Smooth muscle cell (in vitro differentiated cells): Measurements from ENCODE around the gene ZNF205. TPM values are rescaled to one million over a fixed set of nuclear protein-coding genes. Genes with fewer than 3 reads are reported as not detected.

Experiments
- DNase-seq: peaks from one replicate; lab custom pipeline; 2025; ENCODE audit not compliant: unreplicated experiment; lab: John Stamatoyannopoulos, UW
- H2AFZ ChIP-seq: fragments of 200-600 bp; sonication (generic); 2 replicates; pipeline ENCODE4 v1.6.0; 2016; ENCODE audit warnings: antibody characterized with exemption, low read depth, mild to moderate bottlenecking
- H3F3A ChIP-seq: fragments of 200-600 bp; sonication (generic); 2 replicates; pipeline ENCODE4 v1.6.0; 2017; ENCODE audit warnings: antibody characterized with exemption, low read depth
- H3K27ac ChIP-seq: fragments of 200-600 bp; sonication (generic); 2 replicates; pipeline ENCODE4 v1.5.1; 2016; ENCODE audit warnings: low read depth, mild to moderate bottlenecking
- H3K27me3 ChIP-seq: fragments of 200-600 bp; sonication (generic); 2 replicates; pipeline ENCODE4 v1.6.1; 2016; ENCODE audit warnings: low read depth, mild to moderate bottlenecking
- H3K36me3 ChIP-seq: fragments of 200-600 bp; sonication (generic); 2 replicates; pipeline ENCODE4 v1.5.1; 2016; ENCODE audit warnings: low read depth
- H3K4me1 ChIP-seq: fragments of 200-600 bp; sonication (generic); 2 replicates; pipeline ENCODE4 v1.5.1; 2016; ENCODE audit warnings: low read depth
- H3K4me2 ChIP-seq: fragments of 200-600 bp; sonication (generic); 2 replicates; pipeline ENCODE4 v1.6.0; 2016; ENCODE audit warnings: mild to moderate bottlenecking
- H3K4me3 ChIP-seq: fragments of 200-600 bp; sonication (generic); 2 replicates; pipeline ENCODE4 v1.5.1; 2016; ENCODE audit warnings: mild to moderate bottlenecking
- H3K79me2 ChIP-seq: fragments of 200-600 bp; sonication (generic); 2 replicates; pipeline ENCODE4 v1.6.0; 2016; ENCODE audit warnings: low read depth, mild to moderate bottlenecking
- H3K9ac ChIP-seq: fragments of 200-600 bp; sonication (generic); 2 replicates; pipeline ENCODE4 v1.6.0; 2016; ENCODE audit warnings: low read depth
- H3K9me3 ChIP-seq: fragments of 200-600 bp; sonication (generic); replicated peaks from 2 replicates; pipeline ENCODE4 v1.5.1; 2016; ENCODE audit warnings: low read depth
- H4K20me1 ChIP-seq: fragments of 200-600 bp; sonication (generic); 2 replicates; pipeline ENCODE4 v1.6.0; 2016; ENCODE audit warnings: low read depth
- CTCF ChIP-seq: fragments of 200-600 bp; sonication (generic); IDR thresholded peaks from 2 replicates; pipeline ENCODE4 v1.5.1; 2017; ENCODE audit warnings: borderline replicate concordance, mild to moderate bottlenecking, antibody characterized with exemption; ENCODE audit not compliant: insufficient read depth, poor library complexity, severe bottlenecking
- WGBS: methylation state at CpG from one replicate; pipeline ENCODE4 v1.1.7; 2016; ENCODE audit warnings: low lambda C conversion rate; 5-methylcytosine and 5-hydroxymethylcytosine counted together
- polyA plus RNA-seq: library from polyadenylated mRNA; unstranded; fragments of >200 nt; fragmentation: Nextera tagmentation; extraction: Ambion mirVana; gene quantifications from 2 replicates; pipeline ENCODE4 v1.2.1, GENCODE V29; 2016
- total RNA-seq: library from RNA; depleted of rRNA; stranded (reverse); fragments of >200 nt; gene quantifications from 2 replicates; pipeline ENCODE4 v1.2.3, GENCODE V29; 2014

The ZNF205 gene
- total and polyA plus RNA-seq, 2 experiments from 2014 or later, result 7.2 to 11.9 TPM

GRCh38 chr16:3118204-3118790 is 5.9 kb downstream of the ZNF205 start:
- Histone ChIP-seq H3K27ac (no peak overlapping the region), H3K27me3 (no peaks in the 10 kb centered on the region), H3K4me2 (no peak overlapping the region), H3K79me2 (peaks cover 2% of the 10 kb centered on the region), H2AFZ (no peak overlapping the region), H3F3A (no peaks in the 10 kb centered on the region), H3K9ac (no peak overlapping the region), H3K36me3 (no peaks in the 10 kb centered on the region), H3K9me3 (no peaks in the 10 kb centered on the region), H4K20me1 (no peaks in the 10 kb centered on the region), H3K4me1 (peaks cover 8% of the 10 kb centered on the region), H3K4me3 (no peak overlapping the region)
- no peak for DNase-seq
- 85% methylated on average over 16 of the region's 16 CpGs for WGBS
- TF ChIP-seq CTCF, result no peak

GRCh38 chr16:3118846-3119245 is 6.5 kb downstream of the ZNF205 start:
- Histone ChIP-seq H3F3A (no peaks in the 10 kb centered on the region), H3K4me3 (no peak overlapping the region), H3K9me3 (no peaks in the 10 kb centered on the region), H3K9ac (no peak overlapping the region), H3K4me1 (peaks cover 7% of the 10 kb centered on the region), H3K36me3 (no peaks in the 10 kb centered on the region), H3K27ac (no peak overlapping the region), H3K27me3 (no peaks in the 10 kb centered on the region), H3K4me2 (no peak overlapping the region), H3K79me2 (no peaks in the 10 kb centered on the region), H4K20me1 (no peaks in the 10 kb centered on the region), H2AFZ (no peak overlapping the region)
- DNase-seq, result no peak
- TF ChIP-seq CTCF, result no peak
- WGBS, result 96% methylated on average over 20 of the region's 20 CpGs

- Histone ChIP-seq H3F3A (no peaks in the 10 kb centered on the region), H3K27me3 (no peaks in the 10 kb centered on the region), H3K9me3 (no peaks in the 10 kb centered on the region), H3K4me1 (peaks cover 4% of the 10 kb centered on the region), H3K9ac (no peak overlapping the region), H3K4me3 (no peak overlapping the region), H2AFZ (no peak overlapping the region), H3K27ac (no peak overlapping the region), H3K4me2 (no peak overlapping the region), H3K79me2 (no peaks in the 10 kb centered on the region), H4K20me1 (no peaks in the 10 kb centered on the region), H3K36me3 (no peaks in the 10 kb centered on the region)
- WGBS, result 99% methylated on average over 33 of the region's 33 CpGs
- no peak for DNase-seq
- no peak for TF ChIP-seq CTCF
Measured at GRCh38 chr16:3119286-3119685, 6.9 kb downstream of the ZNF205 start.
